Measurements from ENCODE around the gene TTN. TPM values are rescaled to one million over a fixed set of nuclear protein-coding genes. Genes with fewer than 3 reads are reported as not detected.

The TTN gene
- total and polyA plus RNA-seq, 2 of the 8 experiments (the other 6 are each of a cell fraction or from before 2014, with no cell fraction given) = 0.30 to 9.7 TPM

DNA sequence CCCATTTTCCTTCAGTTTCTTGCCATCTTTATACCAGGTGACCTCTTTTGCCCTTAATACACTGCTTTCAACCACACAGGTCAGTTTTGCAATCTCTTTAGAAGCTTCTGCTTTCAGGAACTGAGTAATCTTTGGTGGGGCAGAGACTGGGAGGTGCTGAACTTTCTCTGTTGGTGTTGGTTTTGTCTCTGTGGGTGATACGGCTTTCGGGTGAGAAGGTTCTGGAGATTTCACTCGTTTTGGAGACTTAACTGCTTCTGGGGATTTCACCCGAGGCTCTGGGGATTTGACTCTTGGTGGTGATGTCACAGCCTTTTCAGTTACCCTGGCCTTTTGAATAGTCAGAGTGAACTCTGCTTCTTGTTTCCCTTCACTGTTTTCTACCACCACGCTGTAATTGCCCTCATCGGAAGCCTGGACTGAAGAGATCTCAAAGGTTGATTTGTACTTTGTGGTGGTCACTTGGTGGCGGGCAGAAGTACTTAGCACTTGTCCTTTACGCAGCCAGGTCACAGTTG is 276.5 kb downstream of the TTN start (continued):
- no peak for TF ChIP-seq SIX5 (IDR thresholded peaks at IDR 0.05; ENCODE audit: low read depth, low read length)
- TF ChIP-seq CTBP2 (IDR thresholded peaks at IDR 0.05; ENCODE audit: borderline replicate concordance, insufficient read depth, insufficient read length, low read length) = no peak
- TF ChIP-seq MAFK (IDR thresholded peaks at IDR 0.05; ENCODE audit: low read depth, low read length) = no peak

All from H1 (cell line).